Left renal pelvis (tissue), 4 donors: Measurements from ENCODE around the gene TNIK. TPM values are rescaled to one million over a fixed set of nuclear protein-coding genes. Genes with fewer than 3 reads are reported as not detected.
"Not testable (repeated sequence)": the region's sequence is repeated elsewhere in the genome, so short reads cannot be mapped to it uniquely, and the experiment has no call there.

Experiments used
- DNase-seq, 4 donors: peaks; one replicate each; pipeline ENCODE4 v3.0.0-alpha.2; 2013; ENCODE audit warnings: low read depth in 4 of 4, low spot score in 3 of 4
- polyA plus RNA-seq, 4 donors: library from polyadenylated mRNA; unstranded; fragments of 120-200 nt; gene quantifications; one replicate each; pipeline ENCODE4 v1.2.1, GENCODE V29; 2013; ENCODE audit not compliant: insufficient read length in 4 of 4

Gene TNIK
- polyA plus RNA-seq, 4 donors, result 2.3 to 19.2 (median 18.2) TPM

DNA sequence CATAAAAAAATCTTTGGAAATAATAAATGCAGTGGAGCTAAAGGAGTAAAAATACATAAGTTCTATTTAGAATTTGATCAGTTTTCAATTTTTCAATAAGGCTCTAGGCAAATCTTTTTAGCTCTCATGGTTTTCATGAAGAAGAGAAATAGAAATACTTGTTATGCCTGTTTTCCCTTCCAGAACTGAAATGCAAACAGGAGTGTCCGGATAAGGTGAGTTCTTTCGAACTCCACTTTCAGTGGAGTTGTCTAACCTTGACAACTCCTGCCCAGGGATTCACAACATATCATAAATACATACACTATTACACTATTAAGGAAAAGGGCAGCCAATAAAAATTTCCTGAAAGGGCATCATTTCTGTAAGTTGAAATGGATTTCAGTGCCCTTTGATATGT is 217.3 kb downstream of the TNIK start:
- no peak for DNase-seq

DNA sequence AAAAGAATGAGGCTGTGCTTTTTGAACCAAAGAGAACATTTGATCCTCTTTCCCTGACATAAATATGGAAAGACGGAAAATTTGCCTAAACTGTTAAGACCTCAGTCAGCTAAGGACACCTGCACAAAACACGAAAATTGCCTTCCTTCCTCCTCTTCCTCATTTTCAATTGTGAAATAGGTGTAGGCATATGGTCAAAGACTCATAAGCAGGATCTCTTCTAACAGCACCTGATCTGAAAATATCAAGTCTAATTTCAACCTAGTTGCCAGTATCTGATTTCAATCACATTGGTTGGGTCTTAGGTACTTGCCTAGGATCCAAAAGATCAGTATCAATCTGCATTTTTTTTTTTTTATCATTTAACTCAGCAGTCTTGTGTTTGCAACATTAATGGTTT is 218.0 kb downstream of the TNIK start:
- DNase-seq, result no peak

DNA sequence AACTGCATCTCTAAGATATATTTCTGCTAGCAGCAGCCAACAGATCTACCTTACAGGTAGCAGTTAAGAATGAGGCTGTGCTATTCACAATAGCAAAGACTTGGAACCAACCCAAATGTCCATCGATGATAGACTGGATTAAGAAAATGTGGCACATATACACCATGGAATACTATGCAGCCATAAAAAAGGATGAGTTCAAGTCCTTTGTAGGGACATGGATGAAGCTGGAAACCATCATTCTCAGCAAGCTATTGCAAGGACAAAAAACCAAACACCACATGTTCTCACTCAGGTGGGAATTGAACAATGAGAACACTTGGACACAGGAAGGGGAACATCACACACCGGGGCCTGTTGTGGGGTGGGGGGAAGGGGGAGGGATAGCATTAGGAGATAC is 218.6 kb downstream of the TNIK start:
- DNase-seq, result not testable (repeated sequence)

DNA sequence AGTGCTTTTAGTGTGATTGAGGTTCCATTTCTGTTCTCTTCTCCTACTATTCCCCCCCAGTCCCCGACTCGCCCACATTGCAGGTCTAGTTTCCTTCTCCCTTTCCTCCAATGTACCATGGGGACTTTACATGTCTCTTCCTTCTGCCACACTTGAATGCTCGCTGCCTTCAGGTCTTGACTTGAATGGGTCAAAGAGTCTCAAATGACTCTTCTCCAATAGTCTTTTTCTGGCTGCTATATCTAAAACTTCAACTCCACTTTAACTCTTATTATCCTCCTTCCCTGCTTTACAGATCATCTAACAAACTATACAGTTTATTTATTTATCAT is 219.7 kb downstream of the TNIK start:
- DNase-seq, result no peak

DNA sequence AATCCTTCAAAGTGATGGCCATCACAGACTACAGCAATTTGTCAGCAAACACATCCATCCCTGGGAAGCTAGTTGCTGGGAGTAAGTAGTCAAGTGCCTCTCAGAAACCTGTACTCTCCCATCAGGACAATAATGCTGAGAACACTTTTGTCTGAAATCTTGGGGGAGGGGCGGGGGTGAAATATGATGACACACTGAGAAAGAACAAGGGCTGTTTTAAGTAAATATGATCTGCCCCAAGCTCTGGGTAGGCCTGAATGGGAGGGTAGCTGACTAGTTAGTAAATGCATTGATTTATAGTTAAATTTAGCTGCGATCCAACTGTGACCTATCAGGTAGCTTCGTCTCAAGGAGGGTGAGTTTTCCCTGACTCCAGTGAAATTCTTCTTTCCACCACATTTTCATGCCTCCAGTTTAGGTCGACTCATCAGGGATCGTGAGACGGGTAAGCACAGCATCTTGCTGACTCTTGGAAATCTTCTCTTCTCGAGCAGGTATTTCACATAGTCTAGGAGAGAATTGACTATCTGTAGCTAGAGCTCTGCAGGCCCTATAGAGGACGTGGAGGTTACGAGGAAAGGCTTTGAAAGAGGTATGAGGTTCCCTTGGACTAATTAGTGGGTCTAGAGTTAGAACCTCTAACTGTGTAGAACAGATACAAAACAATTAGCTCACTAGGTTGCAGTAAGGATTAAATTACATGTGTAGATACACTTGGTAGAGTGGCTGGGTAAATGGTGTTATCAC is 220.3 kb downstream of the TNIK start:
- no peak for DNase-seq

DNA sequence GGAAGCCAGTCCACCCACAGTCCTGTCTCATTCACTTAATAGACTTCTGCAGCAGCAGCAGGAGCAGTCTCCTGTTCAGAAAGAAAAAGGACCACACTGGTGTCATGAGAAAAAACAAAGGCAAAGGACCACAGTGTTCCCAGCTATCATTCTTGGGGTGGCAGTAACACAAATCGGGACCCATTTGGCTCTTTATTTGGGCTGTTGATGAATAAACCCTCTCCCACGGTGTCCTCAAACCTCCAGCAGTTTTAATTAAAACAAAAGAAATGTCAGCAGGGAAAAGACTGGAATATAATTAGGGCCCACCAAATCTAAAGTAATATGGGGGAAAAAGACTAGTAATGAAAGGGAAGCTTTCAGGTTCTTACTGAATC is 223.2 kb downstream of the TNIK start:
- DNase-seq, result no peak

DNA sequence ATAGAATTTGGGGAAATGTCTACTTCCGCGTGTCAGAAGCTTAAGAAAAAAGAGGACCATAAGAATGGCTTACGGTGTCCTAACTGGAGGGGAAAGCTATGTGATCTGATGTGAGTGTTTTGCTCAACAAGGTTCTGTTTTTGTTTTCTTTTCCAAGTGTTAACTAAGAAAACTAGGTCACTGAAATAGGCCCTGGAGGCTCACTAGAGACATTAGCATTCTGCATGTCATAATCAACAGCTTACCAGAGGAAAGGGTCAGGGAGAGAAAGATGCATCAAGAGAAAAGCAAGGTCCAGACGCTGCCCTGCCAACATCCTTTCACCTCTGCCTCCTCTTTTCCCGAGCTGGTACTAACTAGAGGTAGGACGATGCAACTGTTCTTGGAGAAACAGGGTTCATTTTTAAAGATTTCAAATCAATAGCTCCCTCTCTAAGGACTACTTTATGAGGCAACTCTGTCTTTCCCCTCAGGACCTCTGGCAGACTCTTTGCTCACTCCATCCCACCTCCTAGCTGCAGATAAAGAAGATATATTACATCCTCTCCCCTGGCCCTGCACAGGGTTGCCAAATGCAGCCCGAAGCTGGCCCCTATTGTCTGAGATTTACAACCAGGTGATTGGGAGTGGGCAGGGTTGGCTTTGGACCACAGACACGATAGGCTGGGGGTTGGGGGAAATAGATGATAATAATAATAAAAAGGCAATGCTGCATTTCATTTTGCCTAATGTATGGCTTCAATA is 223.8 kb downstream of the TNIK start:
- DNase-seq, result no peak

DNA sequence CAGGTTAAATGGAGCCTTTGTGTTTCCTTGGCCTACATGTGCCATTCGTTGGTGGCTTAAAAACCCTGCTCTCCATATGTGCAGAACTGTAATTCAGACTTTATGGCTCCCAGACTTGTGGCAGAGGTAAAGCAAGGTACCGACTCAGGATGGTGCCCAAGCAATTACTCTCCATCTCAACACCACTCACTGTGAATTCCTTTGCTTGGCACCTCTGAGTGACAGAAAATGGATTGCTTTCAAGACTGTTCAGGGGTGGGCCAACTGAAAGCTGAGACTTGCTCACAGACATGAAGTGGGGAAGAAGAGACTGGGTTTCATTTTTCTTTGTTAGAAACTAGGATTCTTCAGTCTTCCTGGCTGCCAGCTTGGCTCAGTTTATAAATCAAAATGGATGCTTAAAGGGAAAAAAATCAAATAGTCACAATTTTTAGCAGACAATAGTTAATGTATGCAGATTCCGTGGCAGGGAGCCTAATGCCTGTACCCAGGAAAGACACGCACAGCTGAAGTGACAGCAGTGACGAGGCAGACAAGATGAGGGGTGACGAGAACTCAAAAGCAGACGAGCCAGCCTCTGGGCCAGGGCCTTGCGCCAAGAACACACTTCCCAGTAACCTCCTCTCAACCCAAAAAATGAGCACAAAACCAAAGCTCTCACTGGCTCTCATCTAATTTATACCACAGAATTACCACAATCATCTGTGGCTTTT is 225.8 kb downstream of the TNIK start:
- DNase-seq, result no peak

DNA sequence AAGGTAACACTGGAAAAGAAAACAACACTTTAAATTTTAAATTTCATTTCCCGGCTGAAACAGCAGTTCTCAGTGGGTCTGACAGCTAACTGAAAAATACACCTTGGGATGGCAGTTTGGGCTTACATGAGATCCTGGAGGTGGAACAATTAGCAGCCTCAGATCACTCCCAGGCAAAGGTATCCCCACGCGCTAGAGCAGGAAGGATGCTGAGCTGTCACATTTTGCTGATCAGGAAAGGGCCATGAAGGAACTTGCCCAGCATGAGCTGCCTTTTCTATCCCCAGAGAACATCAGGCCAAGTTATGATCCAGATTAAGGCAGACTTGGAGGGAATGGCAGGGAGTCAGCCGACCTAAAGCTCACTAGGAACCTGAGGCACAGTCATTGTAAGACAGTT is 228.8 kb downstream of the TNIK start:
- no peak for DNase-seq

DNA sequence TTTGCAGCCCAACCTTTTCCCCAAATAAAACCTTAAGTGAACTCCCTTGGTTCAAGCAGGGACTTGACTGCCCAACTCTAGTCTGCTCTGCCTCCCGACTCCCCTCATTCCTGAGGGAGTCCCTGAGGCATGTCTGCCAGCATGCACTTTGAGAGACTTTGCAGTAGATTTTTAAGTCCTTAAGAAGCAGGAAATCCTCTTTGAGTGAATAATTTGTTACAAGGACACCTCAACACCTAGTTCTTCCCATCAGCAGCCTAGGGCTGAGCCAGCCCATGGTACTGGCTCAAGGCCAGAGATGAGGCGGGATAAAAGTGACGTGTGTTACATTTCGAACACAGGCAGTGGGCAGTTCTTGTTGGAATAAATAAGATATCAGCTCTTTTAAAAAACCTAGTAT is 229.3 kb downstream of the TNIK start:
- DNase-seq, result no peak

DNA sequence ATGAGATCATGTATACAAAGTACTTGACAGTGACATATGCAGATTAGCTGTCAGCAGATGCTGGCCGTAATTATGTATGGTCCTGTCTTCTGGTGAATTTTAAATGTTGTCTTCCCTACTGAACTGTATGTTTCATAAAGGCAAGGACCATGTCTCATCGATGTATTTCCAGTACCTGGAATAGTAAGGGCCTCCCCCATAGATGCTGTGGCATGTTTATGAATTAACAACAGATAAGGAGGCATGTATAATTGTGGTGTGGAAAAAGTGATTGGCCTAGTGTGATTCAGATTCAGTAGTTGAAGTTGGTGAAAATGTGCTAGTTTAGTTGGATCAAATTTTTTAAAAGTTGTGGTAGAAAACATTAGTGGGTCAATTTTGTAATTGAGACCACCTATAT is 231.0 kb downstream of the TNIK start:
- no peak for DNase-seq

DNA sequence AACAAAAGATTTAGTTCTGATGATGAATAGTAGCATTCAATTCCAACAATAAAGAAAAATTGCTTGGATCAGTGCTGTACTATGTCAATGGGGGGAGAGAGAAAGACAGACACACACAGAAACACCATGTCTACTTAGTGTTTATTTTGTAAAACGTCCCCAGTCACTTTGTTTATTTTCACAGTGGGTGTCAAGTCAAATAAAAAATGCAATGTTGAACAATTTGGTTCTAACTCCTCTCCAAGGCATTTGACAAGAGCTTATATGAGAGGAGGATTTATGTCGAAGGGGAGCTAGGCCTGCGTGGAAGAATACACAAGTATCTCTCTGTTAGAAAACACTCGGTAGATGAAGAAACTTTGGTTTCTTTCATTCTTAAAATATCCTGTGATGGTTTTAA is 232.0 kb downstream of the TNIK start:
- DNase-seq, result no peak

DNA sequence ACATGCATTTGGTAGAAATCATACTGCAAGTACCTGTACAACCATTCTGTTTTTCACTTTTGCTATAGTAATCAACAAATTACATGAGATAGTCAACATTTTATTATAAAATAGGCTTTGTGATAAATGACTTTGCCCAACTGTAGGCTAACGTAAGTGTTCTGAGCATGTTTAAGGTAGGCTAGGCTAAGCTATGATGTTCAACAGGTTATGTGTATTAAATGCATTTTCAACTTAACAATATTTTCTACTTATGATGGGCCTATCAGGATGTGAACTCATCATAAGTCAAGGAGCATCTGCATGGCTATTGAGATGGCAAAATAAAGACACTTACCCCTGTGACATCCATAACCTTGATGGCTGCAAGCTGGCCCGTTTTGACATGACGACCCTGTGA is 232.4 kb downstream of the TNIK start:
- DNase-seq, result no peak

DNA sequence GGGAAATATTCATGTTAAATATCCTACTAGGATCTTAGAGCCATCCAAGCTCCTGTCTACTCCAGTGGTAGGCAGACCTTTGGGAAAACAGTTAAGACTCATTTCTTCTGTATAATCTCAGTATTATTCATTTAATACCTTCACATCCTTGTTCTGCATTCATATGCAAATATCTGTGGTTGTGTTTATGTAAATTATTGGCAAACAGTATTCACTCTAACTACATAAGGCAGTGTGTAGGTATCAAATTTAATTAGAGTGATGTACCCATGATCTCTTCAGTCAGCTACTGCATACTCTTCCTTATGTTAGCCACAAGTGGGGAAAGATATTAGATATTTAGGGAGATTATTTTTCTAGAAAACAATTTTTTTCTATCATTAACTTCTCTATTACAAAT is 232.8 kb downstream of the TNIK start:
- no peak for DNase-seq

DNA sequence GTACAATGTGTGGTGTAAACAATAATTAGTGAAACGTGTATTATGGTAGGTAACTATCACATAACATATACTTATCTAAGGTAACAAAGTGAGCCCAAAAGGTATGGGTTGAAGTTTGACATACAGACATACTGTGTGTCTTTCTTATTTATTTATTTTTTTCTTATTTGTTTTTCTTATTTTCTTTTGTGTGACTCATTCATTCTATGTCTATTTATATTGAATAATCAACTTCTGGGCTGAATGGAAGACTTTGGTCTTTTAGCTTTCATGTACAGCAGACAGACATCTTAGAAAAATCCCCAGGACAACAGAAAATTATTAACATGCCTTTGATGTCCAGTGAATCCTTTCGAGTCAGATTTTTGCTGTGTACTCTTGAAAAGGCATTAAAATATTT is 233.4 kb downstream of the TNIK start:
- no peak for DNase-seq

DNA sequence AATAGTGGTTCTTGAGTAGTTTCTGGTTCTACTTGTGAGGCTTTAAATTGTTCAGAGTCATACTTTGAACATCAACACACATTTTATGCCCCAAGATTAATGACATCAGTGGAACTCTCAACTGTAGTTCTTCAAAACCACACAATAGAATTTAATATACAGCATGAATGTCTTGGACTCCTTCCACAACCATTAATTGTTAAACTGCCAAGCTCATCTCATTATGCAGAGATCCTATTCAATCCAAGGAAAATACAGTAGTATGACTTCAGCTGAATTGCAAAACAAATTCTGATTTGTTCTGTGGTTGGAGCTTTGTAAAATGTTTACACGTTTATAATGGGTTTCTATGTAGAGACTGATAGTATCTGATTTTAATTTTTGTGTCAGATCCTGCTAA is 234.5 kb downstream of the TNIK start:
- no peak for DNase-seq

DNA sequence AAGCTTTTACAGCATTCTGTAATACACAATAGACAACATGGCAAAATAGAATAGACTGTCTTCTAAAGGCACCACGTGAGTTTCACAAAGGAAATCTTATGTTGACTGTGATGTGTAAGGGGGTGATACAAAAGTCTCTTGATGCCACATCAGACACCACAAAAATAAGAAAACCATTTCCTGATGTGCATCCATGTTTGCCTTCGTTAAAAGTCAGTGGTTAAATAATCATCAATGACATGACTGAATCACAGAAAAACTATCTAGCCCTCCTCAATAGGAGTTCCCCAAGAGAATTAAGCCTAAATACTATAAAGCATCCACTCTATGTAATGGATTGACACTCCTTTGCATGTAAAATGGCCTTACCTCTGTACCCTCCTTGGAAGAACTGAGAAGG is 235.0 kb downstream of the TNIK start:
- DNase-seq, result no peak

DNA sequence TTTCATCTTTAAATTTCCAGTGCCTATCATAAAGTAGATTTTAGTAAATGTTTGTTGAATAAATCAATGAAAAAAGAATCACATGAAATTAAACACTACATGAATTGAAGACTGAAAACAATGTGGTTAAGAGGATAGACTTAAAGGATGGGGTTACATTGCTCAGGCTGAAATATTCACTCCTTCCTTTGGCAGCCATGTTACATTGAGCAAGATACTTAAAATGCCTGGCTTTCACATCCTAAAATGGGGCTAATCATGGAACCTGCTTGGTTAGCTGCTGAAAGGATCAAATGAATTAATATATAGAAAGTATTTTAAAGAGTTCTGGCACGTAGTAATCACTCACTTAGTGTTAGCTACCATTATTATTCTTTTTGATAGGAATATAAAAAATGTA is 236.8 kb downstream of the TNIK start:
- DNase-seq, result no peak

DNA sequence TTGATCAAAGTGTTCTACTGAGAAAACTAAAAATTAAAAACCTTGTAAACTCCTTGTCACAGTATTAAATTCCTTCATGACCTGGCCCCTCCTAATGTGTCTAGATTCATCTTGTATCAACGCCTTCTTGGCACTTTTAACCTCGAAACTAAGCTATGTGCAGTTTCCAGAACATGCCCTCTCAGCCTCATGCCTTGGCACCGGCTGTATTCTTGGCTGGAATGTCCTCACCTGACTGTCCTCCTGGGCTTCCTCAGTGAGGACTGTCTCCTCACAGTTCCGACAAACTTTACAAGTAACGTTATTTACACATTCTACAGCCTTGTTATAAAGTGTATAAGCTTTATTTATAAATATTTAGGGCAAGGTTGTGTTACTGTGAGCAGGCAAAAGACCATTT is 237.2 kb downstream of the TNIK start:
- DNase-seq, result no peak

DNA sequence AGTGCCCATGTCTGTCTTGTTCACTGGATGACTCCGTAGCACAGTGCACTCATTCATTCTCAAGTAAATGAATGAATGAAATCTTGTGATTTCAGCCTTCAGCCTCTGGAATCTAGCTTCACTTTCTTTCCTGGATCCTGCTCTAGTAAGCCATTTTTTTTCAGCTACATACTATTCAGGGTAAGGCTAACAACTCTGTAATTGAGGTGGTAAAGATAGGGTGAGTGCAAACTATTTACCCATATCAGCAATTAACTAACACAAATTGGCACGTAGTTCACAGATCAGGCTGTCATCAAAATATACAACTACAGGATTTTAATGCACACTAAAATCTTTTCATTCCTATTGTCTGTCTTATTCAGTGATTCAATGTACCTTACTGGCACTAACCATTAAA is 238.6 kb downstream of the TNIK start:
- no peak for DNase-seq

DNA sequence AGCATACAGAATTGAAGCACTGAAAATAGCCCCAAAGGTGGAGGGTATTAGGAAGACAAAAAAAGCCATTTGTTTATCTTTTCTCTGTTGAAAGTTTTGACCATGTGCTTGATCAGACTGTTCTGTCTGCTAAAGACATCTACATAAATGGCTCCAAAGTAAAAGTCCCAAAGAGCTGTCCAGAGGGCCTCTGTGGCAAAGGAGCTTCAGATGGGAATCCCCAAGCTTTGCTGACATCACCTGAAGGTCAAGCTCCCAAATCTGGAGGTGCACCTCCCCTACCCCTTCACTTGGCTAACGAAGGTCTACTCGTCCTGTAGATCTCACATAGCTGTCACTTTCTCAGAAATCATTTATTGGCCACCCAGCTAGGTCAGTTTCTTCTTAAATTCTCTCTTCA is 239.1 kb downstream of the TNIK start:
- no peak for DNase-seq

DNA sequence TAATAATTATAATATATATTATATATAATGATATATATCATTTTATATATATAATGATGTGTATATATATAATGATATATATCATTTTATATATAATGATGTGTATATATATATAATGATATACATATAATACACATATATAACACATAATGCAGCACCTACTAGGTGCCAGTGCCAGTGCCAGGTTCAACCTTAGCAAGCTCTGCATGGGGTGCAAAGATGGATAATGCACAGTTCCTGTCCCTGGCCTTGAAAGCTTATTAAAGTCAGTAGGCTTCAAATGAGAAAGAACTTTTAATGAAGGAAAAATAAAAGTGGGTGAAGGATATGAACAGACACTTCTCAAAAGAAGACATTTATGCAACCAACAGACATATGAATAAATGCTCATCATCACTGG is 240.9 kb downstream of the TNIK start:
- DNase-seq, result no peak
